Hematopoietic multipotent progenitor cell (in vitro differentiated cells): ENCODE measurements around the gene ENO1. TPM values are rescaled to one million over a fixed set of nuclear protein-coding genes. Genes with fewer than 3 reads are reported as not detected.

Experiments
- DNase-seq, 3 donors: peaks; one replicate each; pipeline ENCODE4 v3.0.0-alpha.2; 2011 to 2015; ENCODE audit warnings: low read depth in 2 of 3, low spot score in 2 of 3
- total RNA-seq: library from RNA; depleted of rRNA; stranded (reverse); fragments of >200 nt; gene quantifications from one replicate; pipeline ENCODE4 v1.2.3, GENCODE V29; 2012

The ENO1 gene
- total RNA-seq, 1 donor: 1,354 TPM

GRCh38 chr1:8871965-8872399, 6.5 kb downstream of the ENO1 start:
- DNase-seq: no peak

- no peak for DNase-seq
Observed at GRCh38 chr1:8871539-8871935, 6.9 kb downstream of the ENO1 start.

DNA sequence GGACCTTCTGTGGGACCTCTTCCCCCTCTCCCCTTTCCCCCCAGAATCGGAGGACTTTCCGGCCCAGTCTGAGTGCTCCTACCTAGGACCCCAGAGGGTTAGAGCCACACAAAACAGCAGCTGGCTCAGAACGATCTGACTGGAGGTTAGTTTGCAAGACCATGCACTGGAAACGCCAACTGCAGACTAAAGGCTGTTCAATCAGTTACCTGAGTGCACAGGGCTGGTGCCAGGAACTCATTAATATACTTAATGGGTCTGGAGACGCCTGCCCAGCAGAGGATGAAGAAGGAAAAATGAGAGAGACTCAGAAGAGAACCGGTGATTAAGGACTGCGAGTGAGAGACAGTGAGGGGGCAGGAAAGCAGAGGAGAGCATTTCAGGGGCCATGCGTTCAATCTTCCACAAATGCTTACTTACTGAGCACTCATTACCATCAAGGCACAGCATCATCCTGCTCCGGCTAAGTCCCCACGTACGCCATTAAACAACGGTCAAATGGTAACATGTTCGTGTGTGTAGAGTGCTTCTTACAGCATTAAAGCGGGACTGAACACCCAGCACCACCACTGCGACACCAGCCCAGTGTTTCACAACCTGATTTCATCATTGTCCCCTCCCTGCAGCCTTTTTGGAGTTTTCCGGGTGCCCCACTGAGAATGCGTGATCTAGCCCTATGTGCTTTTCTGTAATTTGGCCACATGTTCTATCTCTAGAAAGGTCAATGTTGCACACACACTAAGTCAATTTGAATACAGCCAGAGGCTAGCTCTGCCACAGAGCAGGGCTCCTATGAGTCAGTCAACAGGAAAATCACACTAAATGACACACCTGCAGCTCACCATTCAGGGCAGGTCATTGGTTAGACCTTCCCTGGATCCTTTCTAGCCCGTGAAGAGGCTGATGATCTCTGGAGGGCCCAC, 7.6 kb downstream of the ENO1 start:
- no peak for DNase-seq

DNA sequence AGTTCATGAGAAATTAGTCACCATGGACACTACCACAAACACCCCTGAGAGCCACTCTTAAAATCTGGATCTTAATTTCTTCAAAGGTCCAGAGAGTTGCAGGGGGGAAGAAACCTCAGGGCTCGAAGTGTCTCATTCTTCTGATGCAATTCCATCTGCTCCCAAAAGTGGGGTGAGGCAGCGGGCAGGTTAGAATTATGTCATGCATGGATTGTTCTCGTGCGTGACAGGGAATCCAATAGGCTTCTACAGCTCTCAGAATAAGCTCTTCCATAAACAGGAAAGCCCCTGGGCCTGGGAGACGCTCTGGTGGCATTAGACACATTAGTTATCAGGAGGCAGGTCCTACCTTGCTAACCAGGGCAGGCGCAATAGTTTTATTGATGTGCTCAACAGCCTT, 8.4 kb downstream of the ENO1 start:
- no peak for DNase-seq

- DNase-seq: no peak
Observed at GRCh38 chr1:8867878-8868567, 10.5 kb downstream of the ENO1 start.

- no peak for DNase-seq
Observed at GRCh38 chr1:8866792-8867415, 11.6 kb downstream of the ENO1 start.

DNA sequence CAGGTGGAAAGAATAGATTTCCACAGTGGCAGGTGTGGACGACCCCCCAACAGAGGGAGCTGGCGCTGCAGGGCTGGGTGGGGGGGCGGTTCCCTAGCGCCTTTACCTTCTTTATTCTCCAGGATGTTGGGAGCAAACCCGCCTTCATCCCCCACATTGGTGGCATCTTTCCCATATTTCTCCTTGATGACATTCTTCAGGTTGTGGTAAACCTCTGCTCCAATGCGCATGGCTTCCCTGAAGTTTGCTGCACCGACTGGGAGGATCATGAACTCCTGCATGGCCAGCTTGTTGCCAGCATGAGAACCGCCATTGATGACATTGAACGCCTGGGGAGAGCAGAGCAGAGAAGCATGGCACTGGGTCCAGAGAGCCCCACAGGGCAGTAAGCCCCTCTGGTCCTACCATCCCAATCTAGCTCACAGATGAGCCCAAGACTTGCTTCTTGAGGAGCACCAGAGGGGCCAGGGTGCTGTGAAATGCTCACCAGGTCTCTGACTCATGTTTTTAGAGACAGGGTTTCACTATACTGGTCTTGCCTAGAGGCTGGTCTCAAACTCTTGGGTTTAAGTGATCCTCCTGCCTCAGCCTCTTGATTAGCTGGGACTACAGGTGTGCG, 12.2 kb downstream of the ENO1 start:
- DNase-seq: no peak

DNA sequence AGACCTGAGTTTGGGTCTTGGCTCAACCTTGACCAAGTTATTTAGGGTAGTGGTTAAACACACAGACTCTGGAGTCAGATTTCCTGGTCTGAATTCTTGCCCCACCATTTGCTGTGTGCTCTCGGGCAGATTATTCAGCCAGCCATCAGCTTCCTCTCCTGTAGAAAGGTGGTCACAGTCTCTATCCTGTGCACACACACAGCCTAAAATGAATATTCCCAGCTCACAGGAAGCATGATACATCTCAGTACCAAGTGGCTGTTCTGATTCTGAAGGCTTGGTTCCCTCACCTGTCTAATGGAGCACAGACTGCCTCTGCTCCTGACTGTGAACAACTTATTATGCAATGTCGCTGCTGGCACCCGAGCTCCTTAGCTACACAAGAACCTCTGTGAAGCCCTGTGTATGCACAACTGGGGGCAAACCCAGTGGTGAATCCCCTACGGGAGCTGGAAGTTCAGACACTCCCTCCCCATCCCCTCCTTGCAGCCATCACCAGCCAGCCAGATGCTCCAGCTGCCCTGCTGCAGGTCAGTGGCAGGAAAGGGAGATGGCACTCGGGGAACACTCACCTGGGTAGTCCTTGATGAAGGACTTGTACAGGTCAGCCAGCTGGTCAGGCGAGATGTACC, 13.7 kb downstream of the ENO1 start:
- DNase-seq: no peak

- no peak for DNase-seq
Observed at GRCh38 chr1:8863794-8864233, 14.7 kb downstream of the ENO1 start.

DNA sequence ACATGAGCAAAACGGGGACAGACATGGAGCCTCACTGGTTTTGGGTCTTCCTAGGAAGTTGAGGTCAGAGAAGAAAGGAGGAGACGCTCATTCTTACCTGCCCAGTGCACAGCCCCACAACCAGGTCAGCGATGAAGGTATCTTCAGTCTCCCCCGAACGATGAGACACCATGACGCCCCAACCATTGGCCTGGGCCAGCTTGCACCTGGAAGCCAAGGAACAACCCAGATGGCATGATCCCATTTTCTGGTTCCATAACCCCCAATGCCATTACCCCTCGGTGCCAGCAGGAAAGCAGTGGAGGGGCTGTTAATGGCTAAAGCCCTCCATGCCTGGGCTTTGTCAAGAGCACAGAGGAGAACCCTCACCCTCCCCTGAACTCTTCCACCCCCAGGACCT, 15.3 kb downstream of the ENO1 start:
- DNase-seq: no peak

DNA sequence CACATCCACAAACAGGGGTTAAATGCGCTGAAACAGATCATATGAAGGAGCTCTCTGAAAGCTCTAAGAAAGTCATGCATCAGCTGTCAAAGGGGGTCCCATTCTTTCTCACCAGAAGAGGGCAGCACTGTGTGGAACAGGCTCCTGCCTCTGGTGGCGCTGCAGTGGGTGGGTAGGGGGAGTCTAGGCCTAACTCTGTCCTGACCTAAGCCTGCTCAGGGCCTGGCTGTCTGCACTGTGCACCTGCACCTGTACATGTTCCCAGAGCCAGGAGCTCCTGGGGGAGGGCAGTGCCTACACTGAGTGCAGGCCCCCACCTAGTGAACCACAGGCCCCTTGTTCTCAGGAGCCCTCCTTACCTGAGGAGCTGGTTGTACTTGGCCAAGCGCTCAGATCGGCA, 16.0 kb downstream of the ENO1 start:
- DNase-seq: peak in 2 of 3 donors; percentile 72 to 80

DNA sequence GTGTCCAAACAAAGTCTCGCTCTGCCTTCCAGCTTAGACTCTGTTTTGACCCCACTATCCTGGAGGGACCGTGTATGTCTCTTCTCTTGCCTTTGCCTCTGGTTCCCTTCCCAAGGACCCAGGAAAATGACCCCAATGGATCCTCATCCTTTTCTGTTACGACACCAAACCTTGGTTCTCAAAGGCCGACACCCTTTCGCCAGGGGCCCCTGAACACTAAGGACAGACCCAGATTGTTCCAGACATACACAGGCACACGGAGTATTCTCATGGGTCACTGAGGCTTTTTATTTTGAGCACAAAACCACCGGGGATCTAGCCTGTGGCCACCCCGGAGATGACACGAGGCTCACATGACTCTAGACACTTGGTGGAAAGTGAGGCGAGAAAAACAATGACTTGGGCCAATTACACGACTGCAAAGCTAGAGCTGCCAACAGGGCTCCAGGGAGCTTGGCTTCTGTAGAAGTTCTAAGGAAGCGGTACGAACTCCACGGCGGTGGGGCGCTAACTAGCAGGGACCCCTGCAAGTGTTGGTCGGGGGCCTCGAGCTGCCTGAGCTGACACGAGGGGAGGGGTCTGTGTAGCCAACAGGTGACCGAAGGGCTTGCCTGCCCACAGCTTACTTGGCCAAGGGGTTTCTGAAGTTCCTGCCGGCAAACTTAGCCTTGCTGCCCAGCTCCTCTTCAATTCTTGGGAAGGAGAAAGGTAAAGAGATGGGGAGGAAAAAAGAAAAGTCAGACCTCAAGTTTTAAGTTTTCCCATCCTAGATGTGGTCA, 17.6 kb downstream of the ENO1 start:
- no peak for DNase-seq

- DNase-seq: peak in 2 of 3 donors; percentile 76 to 87
Observed at GRCh38 chr1:8858888-8859706, 19.4 kb downstream of the ENO1 start.

DNA sequence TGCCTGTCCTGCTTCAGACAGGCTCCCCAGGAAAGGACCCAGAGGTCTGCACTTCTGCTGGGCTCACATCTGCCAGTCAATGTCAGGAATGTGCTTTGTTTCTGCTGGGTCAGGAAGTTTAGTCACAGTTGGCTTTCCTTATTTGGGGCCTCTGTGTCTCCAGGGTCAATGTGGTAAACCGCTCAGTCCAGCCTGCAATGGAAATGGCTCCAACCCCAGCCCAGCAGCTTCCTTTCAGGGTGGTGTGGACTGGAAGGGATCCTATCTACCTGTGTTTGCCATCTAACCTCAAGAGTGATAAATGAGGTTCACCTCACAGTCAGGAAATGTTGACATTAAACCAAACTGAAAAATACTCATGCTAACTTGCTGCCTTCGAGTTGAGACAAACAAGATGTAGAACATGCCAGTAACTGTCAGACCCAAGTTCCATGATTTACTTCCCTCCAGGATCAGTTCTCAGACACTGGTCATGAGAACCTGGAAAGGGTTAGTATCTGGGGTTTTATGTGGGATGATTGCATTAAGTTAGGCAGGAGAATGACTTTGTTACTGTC, 20.3 kb downstream of the ENO1 start:
- peak in 2 of 3 donors; percentile 89 to 95 for DNase-seq

DNA sequence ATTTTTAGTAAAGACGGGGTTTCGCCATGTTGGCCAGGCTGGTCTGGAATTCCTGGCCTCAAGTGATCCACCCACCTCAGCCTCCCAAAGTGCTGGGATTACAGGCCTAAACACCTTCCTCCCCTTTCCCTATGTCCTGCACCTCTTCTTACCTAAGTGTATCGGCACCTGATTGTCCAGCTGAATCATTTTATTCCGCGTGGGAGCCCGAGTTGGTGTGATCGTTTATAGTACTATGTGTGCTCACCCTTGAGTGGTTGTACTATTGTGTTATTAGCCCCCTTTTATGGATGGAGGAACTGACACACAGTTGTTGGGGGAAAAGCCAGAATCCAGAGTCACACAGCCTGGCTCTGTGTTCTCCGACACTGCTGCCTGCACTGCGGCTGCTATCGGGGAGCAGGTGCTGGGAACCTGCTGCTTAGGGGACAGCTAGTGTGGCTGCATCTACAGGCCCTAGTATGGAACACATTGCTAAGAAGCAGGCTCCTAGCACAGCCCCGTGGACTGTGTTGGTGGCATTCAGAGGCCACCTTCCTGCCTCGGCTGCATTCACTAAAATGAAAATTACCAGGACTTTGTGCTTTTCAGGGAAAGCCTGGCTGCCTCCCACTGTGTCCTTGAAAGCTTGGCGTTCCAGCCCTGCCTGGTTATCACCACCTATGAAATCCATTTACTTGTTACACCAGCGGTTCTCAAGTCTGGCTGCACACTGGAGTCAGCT, 21.6 kb downstream of the ENO1 start:
- no peak for DNase-seq

DNA sequence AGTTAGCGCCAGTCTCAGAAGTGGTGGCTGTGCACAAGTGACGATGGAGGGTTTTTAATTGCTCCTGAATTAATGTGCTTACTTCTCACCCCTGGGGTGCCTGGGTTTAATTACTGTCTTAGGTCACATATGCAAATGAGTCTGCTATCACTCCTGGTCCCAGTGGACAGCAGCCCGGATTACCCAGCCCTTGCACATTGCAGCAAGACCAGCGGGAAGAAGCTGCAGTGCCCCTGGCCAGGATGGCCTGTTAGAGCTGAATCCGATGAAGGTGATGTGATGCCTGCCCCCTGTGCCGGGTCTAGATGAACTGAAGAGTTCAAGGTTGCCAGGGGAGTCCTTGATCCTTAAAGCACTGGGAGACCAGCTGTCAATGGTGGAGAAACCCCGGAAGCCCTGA, 24.2 kb downstream of the ENO1 start:
- DNase-seq: no peak

DNA sequence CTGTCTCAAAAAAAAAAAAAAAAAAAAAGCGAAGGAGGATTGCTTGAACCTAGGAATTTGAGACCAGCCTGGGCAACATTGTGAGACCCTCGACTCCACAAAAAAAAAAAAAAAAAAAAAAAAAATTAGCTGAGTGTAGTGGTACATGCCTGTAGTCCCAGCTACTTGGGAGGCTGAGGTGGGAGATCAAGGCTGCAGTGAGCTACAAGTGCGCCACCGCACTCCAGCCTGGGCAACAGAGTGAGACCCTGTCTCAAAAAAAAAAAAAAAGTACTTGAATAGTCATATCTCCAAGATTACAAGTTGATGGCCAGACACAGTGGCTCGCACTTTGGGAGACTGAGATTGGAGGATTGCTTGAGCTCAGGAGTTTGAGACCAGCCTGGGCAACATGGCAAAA, 27.4 kb downstream of the ENO1 start:
- no peak for DNase-seq
